HG03196 (cell line): ENCODE data around the gene HIVEP3.

Experiments
- ATAC-seq: cut with Tn5 transposase; IDR thresholded peaks from one replicate; pipeline ENCODE4 v1.9.1; 2021; ENCODE audit not compliant: unreplicated experiment

Gene HIVEP3

DNA sequence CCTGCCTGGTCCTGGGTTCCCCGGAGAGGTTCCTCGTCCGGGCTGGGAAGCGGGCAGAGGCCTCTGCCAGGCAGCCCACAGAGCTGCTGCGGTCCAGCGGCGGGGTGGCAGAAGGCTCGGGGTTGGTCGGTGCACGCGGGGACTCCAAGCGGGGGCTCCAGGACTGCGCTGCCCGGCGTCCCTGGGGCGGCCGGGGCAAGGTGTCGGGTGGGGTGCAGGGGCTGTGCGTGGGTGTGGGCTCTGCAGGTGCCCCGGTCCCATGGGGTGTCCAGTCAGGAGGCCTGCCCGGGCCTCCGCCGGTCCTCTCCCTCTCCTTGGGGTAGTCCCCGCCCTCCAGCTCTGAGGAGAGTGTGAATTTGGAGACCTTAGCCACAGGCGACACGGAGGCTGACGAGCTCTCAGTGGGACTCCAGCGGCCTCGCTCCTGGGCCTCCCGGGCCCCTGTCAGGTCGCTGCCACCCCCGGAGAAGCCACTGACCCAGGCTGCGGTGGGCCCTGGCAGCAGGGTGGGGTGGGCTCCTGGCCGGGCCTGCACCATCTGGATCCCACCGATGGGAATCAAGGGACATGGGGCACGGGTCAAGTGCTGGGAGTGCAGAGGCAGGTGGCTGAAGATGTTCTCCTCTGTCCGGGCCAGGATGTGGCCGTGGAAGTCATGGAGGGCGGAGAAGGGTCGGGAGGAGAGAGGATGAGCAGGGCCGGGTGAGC, 408.0 kb downstream of the HIVEP3 start:
- ATAC-seq, result no peak

DNA sequence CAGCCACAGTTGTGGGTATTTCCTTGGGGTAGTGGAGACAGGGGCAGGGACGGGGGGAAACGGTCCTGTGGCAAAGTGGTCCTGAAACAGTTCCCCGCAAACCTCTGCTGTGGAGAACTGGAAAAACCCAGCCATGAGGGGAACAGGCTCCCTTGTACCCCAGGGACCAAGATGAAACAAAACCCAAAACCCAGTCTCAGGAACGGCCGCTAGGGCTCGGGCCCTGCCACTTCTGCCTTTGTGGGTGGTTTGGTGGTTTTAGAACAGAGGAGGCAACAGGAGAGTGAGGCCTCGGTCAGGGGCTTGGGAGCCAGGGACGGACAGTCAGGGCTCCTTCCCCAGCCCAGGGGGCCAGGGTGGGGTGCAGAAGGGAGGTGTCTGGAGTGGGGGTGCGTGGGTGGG, 409.5 kb downstream of the HIVEP3 start:
- ATAC-seq, result no peak

DNA sequence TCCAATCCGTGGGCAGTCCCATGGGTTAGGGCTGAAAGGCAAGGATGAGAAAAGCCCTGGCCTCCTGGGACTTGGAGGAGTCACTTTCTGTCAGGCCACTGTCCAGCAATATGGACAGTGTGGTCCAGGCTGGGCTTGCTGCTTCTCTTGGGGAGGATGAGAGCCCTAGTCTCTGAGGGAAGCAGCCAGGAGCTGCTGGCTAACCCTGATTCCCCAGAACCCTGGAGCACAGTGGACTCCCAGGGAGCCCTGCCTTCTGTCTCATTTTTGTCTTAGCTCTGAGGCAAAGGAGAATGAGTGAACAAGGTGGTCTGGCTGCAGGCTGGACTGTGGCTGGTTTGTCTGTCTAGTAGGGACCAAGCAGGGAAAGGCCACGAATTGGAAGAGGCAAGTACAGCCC, 410.4 kb downstream of the HIVEP3 start:
- ATAC-seq, result no peak

DNA sequence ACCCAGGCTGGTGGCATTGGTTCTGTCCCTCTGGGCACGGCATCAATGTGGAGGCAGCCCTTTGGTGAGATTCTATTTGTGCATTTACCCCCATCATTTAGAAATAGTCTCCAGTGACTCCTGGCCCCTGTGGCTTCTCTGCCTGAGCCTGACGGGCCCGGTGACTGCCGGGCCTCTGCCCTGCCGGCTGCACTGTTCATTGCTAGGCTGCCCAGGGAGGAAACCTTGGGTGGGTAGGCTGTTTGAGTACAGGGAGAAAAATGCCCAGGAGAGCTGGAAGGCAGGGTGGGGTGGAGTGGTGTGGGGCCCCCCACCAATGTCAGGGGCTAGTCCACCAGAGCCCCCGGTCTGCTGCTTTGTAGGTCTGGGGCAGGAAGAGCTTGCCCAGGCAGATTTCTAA, 410.9 kb downstream of the HIVEP3 start:
- ATAC-seq, result no peak

DNA sequence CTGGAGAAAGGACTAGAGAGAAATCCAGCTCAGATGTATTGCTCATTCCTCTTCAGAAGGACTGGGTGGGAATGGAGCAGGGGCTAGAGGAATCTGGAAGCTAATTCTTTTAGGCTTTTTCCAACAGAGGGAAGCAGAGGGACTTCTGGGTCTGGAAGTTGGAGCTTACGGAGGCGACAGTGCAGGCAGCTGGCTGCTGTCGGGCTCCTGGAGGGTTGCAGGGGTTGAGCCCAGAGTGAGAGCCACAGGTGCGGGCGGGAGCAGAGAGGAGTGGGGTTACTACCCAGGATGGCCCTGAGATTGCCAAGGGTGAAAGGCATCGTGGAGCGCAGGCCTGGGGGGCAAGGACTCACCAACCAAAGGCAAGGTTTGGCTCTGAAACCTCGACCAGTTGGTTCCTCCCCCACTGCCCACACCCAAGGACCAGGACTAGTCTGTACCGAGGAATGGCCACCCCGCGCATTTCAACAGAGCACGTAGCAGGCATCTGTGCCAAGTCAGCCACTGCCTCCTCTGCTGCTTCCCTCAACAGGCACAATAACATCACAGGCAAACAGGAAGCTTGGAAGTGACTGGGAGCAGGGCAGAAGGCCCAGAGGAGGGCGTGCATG, 411.5 kb downstream of the HIVEP3 start:
- no peak for ATAC-seq

DNA sequence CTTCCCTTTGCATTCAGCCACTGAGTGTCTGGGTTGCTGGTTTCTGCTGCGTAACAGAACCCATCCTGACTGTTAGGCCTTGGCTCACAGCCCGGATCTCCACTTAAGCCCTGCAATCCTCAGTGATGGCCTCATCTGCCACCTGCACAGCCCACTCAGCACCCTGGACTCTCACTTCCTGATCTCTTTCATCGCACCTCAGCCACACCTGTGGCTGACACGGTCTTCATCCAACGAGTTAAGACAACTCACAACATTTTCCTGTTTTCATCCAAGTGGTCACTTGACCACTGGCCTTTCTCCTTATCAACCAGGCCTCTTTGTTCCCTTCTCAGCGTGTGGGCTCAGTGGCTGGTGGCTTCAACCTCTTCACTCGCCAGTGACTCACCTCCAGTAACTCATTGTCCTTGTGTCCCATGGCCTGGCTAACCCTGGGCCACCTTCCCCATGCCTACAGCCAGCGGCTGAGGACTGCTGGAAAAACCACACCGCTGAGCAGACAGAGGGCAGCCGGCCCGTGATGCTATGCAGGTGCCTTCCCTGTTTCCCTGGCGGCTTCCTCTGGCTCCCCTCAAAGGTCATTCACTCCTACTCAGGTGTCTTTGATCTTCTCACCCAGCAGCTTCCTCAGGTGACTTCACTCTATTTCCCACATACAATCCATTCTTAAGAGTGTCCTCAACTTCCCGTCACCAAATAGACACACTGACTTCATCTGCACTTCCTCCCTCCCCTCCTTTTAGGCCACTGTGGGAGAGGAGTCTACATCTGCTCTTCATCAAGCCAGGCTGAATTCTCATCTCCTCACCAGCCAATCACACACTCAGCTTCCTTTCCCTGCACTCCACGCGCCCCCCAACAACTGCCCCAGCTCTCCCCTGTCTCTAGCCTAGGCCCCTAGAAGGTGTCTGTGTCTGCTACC, 414.3 kb downstream of the HIVEP3 start:
- ATAC-seq, result no peak

DNA sequence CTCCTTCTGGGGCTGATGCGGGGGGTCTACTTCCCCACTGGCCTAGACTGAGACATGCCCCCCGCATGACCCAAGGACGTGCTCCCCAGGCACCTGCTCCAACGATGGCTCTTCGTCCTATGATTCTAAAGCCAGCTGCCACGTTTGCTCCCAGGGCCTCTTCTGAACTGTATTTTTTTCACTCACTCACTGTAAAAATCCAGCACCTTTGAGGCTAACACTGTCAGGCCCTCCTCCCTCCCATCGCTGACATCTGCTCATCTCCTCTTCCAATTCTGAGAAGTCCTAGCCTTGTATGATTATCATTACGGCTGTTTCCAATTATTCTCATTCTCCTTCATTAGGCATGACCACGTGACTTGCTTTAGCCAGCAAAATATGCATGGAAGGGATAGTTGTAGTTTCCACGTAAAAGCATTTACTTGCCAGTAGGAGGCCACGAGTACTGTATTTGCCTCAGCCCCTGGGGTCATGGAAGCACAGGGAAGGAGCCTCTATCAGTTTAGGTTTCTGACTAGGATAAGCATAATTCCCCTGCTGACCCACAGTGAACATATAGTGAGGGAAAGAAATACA, 415.1 kb downstream of the HIVEP3 start:
- ATAC-seq, result no peak

DNA sequence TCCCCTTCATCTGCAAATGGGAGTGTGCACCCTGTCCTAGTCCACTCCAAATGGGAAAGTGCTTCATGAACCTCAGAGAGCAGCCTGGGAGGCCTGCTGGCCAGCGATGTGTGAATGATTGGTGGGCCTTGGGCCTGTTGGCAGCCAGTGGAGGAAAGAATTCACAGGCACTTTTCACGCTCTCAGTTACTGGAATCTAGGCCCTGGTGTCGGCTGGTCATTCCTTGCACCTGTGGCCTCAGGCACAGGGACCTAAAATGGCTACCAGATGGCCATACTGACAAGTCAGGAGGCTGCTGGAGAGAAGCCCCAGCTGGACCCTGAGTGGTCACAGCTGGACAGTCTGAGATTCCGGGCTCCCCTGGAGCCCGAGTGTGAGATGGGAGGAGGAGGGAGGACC, 415.8 kb downstream of the HIVEP3 start:
- no peak for ATAC-seq

DNA sequence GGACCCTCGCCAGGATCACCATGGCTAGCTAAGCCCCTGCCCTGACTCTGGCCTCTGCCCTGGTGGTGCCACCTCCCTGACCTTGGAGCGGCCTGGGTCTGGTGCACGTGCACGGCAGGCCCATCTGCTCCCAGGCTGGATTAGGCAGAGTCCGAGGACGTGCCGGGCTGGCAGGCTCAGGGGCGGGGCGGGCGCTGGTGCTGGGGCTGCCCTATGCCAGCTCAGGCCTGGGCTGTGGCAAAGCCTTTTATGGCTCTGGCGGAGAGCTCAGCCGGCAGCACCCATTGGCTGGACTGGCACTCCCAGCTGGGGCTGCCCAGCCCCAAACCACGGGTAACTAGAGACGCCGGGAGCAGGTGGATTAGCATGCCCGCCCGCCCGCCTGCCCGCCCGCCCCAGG, 417.1 kb downstream of the HIVEP3 start:
- ATAC-seq, result no peak

DNA sequence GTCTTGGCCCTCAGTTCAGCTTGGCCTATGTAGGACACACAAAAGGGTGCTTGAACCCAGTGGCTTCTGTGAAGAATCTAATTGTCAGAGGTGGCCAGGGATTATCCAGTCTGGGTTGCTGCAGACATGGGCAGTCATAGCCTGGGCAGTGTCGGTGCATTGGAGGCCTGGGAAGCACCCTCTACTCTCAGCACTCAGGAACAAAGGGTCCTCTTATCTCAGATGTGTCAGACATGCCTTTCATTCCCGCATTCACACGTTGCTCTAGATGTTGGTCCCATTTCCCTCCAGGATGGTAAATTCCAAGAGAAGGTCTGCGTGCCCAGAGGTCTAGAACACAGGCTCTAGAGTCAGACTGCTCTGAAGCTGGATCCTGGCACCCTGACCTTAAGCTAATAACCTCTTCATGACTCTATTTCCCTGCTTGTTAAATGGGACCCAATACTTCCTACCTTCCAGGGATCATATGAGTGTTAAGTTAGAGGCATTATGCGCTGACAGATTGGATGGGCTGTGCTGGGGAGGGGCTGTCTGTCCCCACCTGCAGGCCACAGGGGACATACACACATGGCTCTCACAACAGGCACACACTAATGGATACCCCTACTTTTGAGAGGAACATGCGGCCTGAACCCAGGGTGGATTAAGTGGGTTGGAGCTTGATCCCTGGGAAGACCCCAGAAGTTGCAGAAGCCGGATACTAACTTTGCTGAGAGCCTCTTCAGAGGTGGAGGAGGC, 417.8 kb downstream of the HIVEP3 start:
- ATAC-seq, result no peak

DNA sequence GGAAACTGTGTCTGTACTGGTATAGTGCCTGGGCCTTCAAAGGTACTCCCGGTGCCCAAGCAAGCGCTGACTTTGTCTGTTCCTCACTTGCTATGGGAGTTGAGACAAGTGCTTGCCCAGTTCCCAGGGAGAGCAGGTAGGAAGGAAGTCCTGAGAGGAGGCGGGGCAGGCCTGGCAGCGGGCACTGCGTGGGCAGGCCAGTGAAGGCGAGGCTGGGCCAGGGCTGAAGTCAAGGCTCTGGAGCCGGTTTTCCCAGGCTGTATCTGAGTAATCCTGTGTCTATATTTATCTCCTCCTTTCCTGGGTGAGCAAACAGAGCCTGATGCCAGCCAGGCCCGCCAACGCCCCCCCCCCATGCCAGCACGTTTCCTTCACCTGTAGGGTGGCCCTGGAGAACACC, 418.3 kb downstream of the HIVEP3 start:
- ATAC-seq, result no peak

DNA sequence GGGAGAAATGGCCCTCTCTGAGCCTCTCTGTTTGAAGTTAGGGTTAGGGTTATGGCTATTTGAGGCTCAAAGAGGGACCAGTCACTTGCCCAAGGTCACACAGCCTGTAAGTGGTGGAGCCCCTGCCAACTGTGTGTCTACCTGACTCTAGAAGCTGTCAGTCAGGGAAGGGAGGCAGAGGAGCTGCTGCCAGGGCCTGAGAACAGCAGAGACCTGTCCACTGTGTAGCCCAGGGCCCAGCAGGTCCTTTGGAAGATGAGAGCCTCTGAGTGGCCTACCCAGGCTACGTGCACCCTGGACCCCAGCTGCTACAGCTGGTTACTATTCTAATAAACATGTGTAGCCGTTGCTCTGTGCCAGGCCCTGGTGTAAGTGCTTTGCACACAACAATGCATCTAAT, 419.1 kb downstream of the HIVEP3 start:
- no peak for ATAC-seq

DNA sequence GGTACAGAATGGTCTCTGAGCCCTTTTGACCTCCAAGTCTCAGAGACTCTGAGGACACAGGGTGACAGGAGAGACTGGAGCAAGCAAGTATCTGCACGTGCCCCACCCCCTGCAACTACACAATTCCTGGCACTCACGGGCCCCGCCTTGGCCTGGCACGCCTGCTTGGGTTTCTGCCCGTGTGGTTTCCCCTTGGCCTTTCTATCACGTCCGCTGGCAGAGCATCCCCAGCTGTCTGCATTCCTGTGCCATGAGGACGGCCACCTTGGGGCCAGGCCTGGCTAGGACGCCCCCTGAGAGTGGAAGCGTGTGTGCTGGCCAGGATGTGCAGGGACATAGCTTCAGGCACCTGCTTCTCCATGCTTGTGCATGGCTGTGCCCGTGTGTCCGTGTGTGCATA, 419.9 kb downstream of the HIVEP3 start:
- ATAC-seq, result no peak

DNA sequence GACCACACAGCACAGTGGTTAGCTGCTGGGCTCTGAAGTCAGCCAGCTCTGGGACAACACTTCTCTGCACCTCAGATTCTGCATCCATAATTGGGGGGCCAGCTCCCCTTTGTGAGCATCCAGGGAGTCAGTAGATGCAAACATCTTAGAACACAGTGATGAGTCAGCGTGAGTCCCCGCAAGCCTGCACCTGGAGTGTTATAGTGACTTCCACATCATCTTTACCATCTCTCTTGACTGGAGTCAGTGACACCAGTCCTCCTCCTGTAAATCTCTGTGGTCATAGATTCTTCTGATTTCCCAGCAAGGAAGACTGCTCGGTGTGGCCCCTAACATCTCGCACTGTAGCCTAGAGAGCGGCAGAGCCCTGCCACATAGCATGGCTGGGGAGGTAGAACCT, 420.3 kb downstream of the HIVEP3 start:
- ATAC-seq, result no peak

DNA sequence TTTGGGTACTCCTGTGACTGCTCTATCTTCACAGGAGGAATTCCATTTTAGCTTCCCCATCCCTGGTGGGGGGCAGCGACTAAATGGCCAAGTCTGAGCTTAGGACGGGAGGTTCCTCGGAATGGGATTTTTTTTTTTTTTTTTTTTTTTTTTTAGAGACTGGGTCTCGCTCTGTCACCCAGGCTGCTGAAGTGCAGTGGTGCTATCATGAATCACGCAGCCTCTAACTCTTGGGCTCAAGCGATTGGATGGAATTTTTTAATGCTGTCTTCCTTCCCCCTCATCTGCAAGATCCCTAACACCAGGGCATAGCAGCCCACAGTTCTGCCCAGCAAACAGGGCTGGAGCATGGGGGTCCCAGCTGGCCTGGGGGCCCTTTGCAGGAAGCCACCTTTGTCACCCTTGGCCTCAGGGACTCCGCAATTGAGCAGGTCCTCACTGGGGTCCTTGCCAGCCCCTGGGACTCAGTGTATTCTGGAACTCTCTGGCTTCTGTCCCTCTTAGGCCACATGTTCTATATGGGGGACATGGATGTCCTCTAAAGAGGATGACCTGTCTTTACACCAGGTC, 421.2 kb downstream of the HIVEP3 start:
- ATAC-seq, result no peak

DNA sequence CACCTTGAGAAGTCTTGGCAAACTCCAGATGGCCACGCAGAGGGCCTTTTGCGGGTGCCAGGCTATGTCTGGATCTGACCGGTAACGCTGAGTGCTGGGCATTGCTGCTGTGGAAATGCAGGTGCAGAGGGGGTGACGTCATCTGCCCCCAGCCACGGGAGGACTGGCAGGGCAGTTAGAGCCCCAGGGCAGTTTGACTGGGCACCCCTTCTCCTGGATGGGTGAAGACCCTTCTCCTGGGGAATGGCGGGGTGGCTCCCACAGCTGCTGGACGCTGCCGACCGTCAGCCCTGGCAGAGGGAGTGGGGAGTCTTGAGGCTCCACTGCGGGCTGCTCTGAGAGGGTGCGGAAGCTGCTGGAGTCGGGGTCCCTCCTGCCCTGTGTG, 421.7 kb downstream of the HIVEP3 start:
- ATAC-seq, result no peak

DNA sequence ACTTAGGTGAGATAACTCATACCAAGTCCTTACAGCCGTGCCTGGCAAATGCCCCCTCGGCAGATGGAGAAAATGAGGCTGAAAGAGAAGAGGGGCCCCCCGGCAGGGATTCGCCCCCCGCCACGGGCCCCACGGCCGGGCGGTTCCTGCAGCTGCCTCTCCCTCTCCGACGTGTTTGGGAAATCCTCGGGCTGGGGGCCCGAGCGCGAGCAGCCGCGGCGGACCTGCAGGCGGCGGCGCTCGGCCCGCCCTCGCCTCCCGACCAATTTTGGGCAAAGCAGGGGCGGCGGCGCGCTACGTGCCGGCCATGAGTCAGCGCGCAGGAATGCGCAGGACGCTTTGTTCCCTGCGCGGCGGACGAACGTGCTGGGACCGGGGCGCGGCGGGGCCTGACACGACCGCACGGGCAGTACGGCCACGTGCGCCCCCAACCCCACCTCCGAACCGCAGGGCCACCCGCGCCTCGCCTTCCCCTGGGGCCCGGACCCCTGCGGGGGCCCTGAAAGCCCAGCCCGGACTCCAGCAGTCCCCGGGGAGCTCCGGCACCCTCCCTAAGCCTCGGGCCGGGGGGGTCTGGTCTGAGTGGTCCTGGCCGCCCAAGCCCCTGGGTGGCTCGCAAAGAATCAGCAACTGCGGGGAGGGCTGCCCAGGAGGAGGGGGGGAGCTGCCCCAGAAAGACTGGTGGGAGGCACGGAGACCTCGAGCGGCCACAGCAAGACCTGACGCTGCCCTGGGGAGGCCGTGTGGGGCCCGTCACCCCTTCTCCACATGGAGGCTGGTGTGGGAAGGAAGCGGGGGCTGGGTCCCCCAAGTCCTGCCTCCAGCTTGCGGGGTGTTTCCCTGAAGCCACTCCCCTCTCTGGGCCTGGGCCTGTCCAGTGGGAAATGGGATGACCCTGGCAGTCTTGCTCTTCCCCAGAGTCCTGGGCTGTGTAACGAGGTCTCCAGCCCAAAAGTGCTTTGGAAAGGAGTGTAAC, 422.4 kb downstream of the HIVEP3 start:
- ATAC-seq, result no peak

DNA sequence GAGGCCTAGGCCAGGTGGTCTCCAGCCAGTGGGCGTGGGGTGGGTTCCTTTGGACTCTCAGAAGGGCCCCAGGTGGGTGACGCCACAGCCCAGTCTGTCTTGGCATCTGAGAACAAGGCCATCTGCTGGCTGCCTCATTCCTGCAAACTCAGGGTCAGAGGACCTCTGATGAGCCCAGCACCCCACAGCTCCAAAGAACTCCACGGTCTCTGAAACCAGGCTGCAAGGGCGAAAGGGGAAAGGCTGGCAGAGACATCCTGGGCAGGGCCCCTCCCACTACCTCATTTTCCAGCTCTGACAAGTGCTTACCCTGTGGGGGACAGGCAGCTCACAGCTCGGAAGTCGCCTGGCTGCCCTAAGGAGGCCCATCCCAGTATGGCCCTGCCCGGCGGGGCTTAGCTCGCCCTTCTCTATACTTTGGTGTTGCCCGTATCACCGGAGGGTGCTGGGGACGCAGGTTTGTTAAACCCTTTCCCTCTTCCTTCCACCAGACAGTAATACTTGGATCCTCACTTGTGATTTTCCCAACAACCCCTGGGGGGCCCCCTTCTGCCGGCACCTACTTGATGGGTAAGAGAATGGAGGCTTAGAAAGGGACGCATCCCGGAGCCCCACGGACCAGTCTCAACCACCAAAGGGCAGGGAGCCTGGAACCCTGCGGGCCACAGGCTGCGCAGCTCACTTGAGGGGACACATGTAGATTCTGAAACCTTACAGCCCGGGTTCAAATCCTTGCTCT, 423.3 kb downstream of the HIVEP3 start:
- ATAC-seq, result no peak
